ENCODE data around the gene IRS1. TPM values are rescaled to one million over a fixed set of nuclear protein-coding genes. Genes with fewer than 3 reads are reported as not detected.

The IRS1 gene
- total and polyA plus RNA-seq, 2 of the 4 experiments (the other 2 are of a cell fraction) = 21.1 to 37.1 TPM

- no peaks in the 10 kb centered on the region for H3K36me3 ChIP-seq (ENCODE audit: control insufficient read depth, insufficient read depth, low read length)
- DNase-seq (no peak), ATAC-seq (ENCODE audit: low read depth) (no peak)
- in situ Hi-C loops (cut with MboI; ENCODE audit: low sequenced_read_pairs) (no loop called here), dilution Hi-C loops (cut with HindIII; ENCODE audit: low sequenced_read_pairs, unreplicated experiment) (no loop called here), intact Hi-C loops (cut with micrococcal nuclease) (loop anchor here (10.0 kb wide), 1 partner anchor 496 kb away; no protein-coding TSS in a partner anchor)
- no peaks in the 10 kb centered on the region for H3K9me1 ChIP-seq (ENCODE audit: insufficient read depth, low read length)
- POLR2A ChIA-PET (ENCODE audit: unreplicated experiment) = no interaction called here
- H2AK5ac ChIP-seq (ENCODE audit: low read depth, low read length) = no peak overlapping the region
- no peak overlapping the region for H3K4me2 ChIP-seq (ENCODE audit: low read depth, low read length)
- no peak overlapping the region for H2BK15ac ChIP-seq (ENCODE audit: low read depth, low read length)
- no peak overlapping the region for H4K8ac ChIP-seq (ENCODE audit: low read depth in 2 of 2, low read length in 2 of 2)
- no peaks in the 10 kb centered on the region for H3K27me3 ChIP-seq (ENCODE audit: control insufficient read depth, insufficient read depth, low read length)
- H3K9ac ChIP-seq (ENCODE audit: low read depth, low read length) = no peak overlapping the region
- H4K91ac ChIP-seq (ENCODE audit: insufficient read depth, low read depth, low read length) = no peak overlapping the region
- peaks cover 0 to under 1% of the 10 kb centered on the region in 2 experiments; a peak in 1 of 4 replicates for H3K79me1 ChIP-seq (ENCODE audit: low read depth in 1 of 2, low read length in 2 of 2)
- H3K14ac ChIP-seq (replicated peaks; ENCODE audit: low read depth, low read length) = no peak overlapping the region; the same call in 1 of the 2 replicates
- no peak overlapping the region for H3K4ac ChIP-seq (ENCODE audit: low read depth, low read length)
- H4K5ac ChIP-seq (ENCODE audit: low read depth, low read length) = no peak overlapping the region; the same call in 1 of the 2 replicates
- H3K4me3 ChIP-seq (ENCODE audit: insufficient read depth, low read depth, low read length) = no peak overlapping the region
- 0 out of 2 replicates have a peak overlapping the region, but pooled peaks have one; percentile 38 for H2BK120ac ChIP-seq (ENCODE audit: low read depth, low read length)
- no peak overlapping the region for H2BK5ac ChIP-seq (ENCODE audit: low read depth, low read length, poor library complexity, severe bottlenecking)
- no peak overlapping the region for H2AK9ac ChIP-seq (replicated peaks; ENCODE audit: low read depth, low read length, poor library complexity)
- H3K27ac ChIP-seq (ENCODE audit: insufficient read depth, low read length) = no peak overlapping the region
- CTCF ChIA-PET = interaction anchor here (0.7 kb wide), 1 partner anchor 1930 kb away, joined by 4 read pairs; no protein-coding TSS in a partner anchor
- no peak for TF ChIP-seq MAZ (IDR thresholded peaks at IDR 0.05; ENCODE audit: borderline replicate concordance, low read depth, low read length)
- no peak for TF ChIP-seq CHD1 (IDR thresholded peaks at IDR 0.05; ENCODE audit: low read depth, low read length)
- no peak for TF ChIP-seq ELK1 (IDR thresholded peaks at IDR 0.05; ENCODE audit: borderline replicate concordance, low read depth, low read length)
- no peak for TF ChIP-seq BHLHE40 (IDR thresholded peaks at IDR 0.05; ENCODE audit: low read depth, low read length)
- TF ChIP-seq POLR2A (IDR thresholded peaks at IDR 0.05; ENCODE audit: low read depth, low read length) = no peak
- TF ChIP-seq MXI1 (IDR thresholded peaks at IDR 0.05; ENCODE audit: borderline replicate concordance, low read depth, low read length) = no peak
- TF ChIP-seq RFX5 (IDR thresholded peaks at IDR 0.05; ENCODE audit: low read depth, low read length) = no peak
- TF ChIP-seq SMC3 (IDR thresholded peaks at IDR 0.05; ENCODE audit: low read depth, low read length) = no peak
- TF ChIP-seq MAFK (IDR thresholded peaks at IDR 0.05; ENCODE audit: low read depth, low read length) = no peak
- TF ChIP-seq RCOR1 (IDR thresholded peaks at IDR 0.05; ENCODE audit: insufficient replicate concordance, low read length) = no peak
- TF ChIP-seq, protein P1, sequence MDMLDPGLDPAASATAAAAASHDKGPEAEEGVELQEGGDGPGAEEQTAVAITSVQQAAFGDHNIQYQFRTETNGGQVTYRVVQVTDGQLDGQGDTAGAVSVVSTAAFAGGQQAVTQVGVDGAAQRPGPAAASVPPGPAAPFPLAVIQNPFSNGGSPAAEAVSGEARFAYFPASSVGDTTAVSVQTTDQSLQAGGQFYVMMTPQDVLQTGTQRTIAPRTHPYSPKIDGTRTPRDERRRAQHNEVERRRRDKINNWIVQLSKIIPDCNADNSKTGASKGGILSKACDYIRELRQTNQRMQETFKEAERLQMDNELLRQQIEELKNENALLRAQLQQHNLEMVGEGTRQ (IDR thresholded peaks at IDR 0.05; ENCODE audit: low read depth, low read length) = no peak
- TF ChIP-seq, protein P2, sequence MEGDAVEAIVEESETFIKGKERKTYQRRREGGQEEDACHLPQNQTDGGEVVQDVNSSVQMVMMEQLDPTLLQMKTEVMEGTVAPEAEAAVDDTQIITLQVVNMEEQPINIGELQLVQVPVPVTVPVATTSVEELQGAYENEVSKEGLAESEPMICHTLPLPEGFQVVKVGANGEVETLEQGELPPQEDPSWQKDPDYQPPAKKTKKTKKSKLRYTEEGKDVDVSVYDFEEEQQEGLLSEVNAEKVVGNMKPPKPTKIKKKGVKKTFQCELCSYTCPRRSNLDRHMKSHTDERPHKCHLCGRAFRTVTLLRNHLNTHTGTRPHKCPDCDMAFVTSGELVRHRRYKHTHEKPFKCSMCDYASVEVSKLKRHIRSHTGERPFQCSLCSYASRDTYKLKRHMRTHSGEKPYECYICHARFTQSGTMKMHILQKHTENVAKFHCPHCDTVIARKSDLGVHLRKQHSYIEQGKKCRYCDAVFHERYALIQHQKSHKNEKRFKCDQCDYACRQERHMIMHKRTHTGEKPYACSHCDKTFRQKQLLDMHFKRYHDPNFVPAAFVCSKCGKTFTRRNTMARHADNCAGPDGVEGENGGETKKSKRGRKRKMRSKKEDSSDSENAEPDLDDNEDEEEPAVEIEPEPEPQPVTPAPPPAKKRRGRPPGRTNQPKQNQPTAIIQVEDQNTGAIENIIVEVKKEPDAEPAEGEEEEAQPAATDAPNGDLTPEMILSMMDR (conservative IDR thresholded peaks at IDR 0.05; ENCODE audit: low read depth, low read length) = no peak
- TF ChIP-seq RAD21 (IDR thresholded peaks at IDR 0.05; ENCODE audit: low read length) = no peak
- no peak for TF ChIP-seq FOS (IDR thresholded peaks at IDR 0.05; ENCODE audit: low read depth, low read length)
- TF ChIP-seq NFE2L2 (IDR thresholded peaks at IDR 0.05; ENCODE audit: low read depth, low read length) = no peak
- TF ChIP-seq CEBPB (IDR thresholded peaks at IDR 0.05; ENCODE audit: low read depth, low read length) = no peak
- H4K20me1 ChIP-seq (ENCODE audit: insufficient read depth, low read length) = no peaks in the 10 kb centered on the region
- no peak overlapping the region for H2AFZ ChIP-seq (replicated peaks; ENCODE audit: low read length, poor library complexity)
- H3K18ac ChIP-seq (ENCODE audit: low read depth, low read length) = peak overlapping the region; percentile 27; the same call in 1 of the 2 replicates
- no peak overlapping the region for H3K23ac ChIP-seq (ENCODE audit: low read depth, low read length)
- WGBS, 2 experiments (ENCODE audit: extremely low coverage in 2 of 2, insufficient read length in 1 of 2) = 87% methylated on average over 4 of the region's 5 CpGs; no CpG with 5 or more reads in 1 of the 2 experiments
- no peak overlapping the region for H2BK20ac ChIP-seq (ENCODE audit: low read depth, low read length)
- no peaks in the 10 kb centered on the region for H3K9me3 ChIP-seq (ENCODE audit: control insufficient read depth, insufficient read depth, low read length)
- no TSS peak for BruUV-seq (replicated peaks)
- H3K4me1 ChIP-seq (ENCODE audit: control insufficient read depth, insufficient read depth, low read length) = peaks cover 9% of the 10 kb centered on the region
- H3K56ac ChIP-seq (ENCODE audit: extremely low read depth, insufficient read depth, low read length) = no peak overlapping the region
Observed at GRCh38 chr2:226720948-226721347, 78.7 kb downstream of the IRS1 start.

All from IMR-90 (cell line).